HG03135 (cell line): ENCODE results near the gene YIPF1.

ENCODE experiments used
- ATAC-seq: cut with Tn5 transposase; IDR thresholded peaks from one replicate; pipeline ENCODE4 v1.9.1; 2021; ENCODE audit warnings: mild to moderate bottlenecking, moderate library complexity; ENCODE audit not compliant: unreplicated experiment

The YIPF1 gene

DNA sequence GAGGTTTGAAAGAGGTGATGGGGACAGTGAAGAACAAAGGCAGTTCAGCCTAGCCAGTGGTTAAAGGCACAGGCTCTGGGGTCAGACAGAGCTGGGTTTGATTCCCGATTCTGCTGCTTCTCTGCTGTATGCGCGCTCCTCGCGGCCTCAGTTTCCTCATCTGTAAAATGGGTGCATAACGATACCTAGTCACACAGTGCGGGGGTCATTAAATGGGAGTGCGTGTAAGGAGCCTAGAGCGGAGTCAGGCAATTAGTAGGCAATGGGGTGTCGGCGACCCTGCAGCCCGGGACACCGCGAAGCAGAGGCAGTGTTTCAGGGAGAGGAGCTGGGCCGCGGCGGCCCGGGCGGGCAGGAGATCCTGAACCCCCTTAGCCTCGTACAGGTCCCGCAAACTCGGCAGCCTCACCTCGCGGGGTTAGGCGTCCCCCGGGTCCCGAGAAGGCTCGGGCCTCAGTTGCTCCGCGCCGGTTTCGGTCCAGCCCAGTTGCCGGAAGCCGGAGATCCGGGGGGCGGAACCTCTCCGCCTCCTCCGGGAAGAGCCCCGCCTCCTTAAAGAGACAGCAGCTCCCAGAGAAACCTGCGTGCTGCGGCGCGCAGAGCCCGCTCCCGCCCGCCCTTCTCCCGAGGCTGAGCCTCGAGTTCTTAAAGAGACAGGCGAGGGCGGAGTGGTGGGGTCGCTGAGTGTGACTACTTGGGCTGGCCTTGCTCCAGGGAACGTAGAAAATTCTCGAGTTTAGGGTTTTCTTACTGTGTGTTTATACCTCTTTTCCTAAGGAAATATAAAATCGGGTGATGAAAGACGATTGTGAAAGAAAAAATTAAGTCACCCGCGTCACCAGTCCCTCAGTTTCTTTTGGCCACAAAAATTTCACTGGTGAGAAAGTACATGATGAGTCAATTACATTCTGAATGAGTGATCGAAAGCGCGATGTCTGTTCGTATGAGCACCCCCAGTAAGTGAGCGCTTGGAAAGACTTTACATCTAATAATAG is at the start of gene YIPF1:
Gene YIPF1 (minus strand): TSS at position 494 of the 995 bp plus-strand sequence. CDS start 860 bp downstream, outside the sequence.
- peak; percentile 91 for ATAC-seq

DNA sequence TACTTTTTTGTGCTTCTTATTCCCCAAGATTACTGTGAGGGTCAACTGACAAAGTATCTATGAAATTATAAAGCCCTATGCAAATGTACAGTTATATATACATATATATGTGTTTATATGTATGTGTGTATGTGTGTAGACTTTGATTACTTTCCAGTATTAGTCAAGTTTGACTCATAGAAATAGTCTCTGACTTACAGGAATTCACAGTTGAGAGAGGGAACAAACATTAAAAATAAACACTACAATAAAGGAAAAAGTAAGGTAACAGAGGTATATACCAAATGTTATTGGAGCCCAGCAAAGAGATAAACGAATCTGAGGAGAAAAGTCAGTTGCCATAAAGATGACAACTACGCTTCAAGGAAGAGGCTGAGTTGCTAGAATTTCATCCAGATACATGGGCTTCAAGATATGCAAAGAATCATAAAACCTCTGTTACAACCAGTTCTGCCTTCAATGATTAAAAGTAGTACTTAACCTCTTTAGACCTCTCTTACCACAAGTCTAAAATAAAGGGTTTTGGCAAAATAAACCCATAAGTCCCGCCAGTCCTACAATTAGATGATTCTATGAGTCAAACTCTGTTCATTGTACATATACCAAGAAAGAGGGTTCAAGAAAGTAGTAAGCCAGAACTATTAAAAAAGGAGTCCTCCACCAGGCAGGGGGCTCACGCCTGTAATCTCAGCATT is 48.7 kb upstream of the YIPF1 start:
- no peak for ATAC-seq

DNA sequence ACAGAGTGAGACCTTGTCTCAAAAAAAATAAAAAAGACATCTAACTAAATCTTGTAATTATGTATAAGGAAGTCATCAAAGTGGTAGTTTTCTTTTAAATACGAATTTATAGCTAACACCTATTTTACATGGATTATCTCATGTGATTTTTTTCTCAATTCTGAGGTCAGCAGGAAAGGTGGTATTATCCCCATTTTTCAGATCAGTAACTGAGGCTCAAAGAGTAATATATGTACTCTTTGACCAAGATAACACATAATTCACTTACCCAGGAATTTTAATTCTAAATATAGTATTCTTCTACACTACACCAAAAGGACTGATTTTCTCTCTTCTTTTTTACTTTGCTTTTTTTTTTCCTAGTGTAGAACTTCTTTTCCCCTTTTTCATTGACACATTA is 46.8 kb upstream of the YIPF1 start:
- ATAC-seq: no peak

DNA sequence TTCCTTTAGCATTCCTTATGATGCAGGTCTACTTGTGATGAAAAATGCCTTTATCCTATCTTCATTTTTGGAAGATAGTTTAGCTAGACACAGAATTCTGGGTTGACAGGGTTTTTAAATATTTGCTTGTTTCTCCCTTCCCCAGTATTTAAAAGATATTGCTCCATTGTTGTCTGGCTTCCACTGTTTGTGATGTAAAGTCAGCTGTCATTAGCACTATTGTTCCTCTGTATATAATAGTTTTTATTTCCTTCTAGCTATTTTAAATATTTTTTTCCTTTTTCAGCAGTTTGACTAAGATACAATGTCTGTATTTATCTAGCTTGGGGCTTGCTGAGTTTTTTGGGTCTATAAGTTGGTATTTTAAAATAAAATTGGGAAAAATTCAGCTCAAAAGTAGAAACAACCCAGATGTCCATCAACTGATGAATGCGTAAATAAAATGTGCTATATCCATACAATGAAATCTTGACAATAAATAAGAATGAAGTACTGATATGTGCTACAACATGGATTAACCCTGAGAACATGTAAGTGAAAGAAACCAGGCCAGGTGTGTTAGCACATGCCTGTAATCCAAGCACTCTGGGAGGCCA is 44.7 kb upstream of the YIPF1 start:
- no peak for ATAC-seq

DNA sequence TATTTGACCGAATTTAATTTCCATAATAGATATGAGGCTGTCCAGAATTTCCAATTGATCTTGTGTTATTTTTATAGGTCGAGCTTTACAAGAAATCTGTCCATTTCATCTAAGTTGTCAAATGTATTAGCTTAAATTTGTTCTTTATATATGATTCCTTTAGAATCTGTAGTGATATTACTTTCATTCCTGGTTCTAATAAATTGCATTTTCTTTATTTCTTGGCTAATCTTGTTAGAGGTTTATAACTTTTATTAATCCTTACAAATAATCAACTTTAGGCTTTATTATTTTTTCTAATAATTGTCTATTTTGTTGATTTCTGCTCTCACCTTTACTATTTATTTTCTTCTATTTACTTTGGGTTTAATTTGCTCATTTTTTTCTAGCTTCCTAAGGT is 41.9 kb upstream of the YIPF1 start:
- no peak for ATAC-seq

DNA sequence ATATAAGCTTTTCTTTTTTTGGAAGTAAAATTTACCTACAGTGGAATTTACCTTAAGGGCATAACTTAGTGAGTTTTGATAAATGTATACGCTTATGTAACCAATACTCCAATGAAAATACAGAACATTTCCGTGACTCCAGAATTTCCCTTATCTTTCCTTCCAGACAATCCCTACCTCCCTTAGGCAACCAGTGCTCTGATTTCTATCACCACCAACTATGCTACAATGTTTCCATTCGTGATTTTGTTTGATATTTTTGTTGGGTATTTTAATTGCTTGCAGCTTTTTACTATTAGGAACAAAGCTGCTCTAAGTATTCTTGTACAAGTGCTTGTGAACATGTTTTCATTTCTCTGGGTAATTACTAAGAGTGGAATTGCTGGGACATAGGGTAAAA is 41.3 kb upstream of the YIPF1 start:
- no peak for ATAC-seq

DNA sequence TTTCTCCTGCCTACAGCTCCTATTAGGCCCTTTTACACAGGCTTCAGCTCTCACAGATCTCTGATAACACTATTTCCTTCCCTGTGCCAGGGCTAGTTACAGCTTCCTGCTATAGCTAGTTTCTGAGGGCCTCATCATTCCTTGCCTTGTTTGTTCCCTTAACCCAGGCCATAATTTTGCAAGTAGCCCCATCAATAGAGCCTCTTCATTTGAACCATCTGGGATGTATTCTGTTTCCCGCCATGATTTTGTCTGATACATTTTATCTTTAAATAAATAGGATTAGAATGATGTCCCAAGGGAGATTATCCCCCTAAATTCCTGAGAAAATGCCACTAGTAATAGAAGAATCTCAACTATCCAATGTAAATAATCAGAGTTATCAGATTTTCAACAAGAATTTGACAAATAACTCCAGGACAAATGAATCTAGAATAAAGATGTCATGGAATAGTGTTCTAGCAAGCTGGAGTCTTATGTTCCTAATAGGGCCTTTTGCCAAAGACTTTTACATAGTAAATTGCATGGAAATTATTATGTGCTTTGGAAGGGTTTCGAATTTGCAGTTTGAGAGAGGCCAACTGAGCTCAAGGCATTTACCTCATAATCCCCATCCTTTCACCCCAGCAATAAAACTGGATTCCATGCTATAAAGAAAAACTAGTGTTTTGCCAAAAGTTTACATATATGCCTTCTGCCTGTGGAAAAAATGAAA is 39.8 kb upstream of the YIPF1 start:
- no peak for ATAC-seq

DNA sequence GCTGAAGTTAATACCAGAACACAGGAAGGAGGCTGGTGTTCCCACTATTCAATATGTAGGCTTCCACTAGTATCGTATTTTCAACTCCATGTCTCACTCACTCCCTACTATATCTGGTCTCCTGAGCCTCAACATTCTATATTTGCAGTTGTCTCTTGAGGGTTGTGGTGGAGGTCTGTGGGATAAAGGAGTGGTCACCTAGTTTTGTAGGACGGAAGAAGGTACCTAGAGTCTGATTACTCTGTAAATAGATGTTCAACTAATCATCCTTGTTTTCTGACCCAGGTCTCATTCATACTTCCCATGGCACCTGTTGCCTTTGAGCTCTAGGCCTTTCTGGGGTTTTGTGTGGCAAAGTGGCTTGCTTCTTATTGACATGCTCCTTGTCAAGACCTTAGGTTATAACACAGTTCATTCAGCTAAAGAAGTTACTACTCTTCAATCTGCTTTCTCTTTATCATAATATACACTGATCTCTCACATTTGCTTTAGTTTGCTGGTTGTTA is 37.8 kb upstream of the YIPF1 start:
- no peak for ATAC-seq

DNA sequence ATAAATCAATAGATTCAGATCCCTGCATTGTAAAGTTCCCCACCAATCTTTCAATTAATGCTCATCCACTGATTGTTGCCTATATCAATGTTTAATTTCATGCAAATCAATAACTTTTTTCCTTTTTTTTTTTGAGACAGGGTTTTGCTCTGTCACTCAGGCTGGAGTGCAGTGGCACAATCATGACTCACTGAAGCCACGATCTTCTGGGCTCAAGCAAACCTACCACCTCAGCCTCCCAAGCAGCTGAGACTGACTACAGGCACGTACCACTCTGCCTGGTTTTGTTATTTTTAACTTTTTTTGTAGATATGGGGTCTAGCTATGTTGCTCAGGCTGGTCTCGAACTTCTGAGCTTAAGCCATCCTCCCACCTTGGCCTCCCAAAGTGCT is 30.1 kb upstream of the YIPF1 start:
- ATAC-seq: no peak

DNA sequence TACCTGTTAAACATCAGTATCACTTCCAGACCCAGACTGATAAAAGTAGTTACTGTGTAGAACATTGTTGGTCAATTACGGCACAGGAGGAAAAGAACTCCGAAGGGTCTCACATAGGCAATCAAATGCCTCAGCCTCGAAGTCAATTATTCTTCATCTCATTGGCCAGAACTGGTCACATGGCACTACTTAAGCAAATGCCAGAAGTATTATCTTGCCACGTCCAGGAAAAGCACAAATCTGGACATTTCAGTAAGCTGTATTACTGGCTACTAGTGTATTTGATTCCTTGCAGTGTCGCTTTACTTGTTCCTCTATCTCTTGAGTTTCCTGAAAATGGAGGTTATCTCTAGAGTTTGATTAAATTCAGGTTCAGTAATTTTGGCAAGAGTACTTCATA is 28.7 kb upstream of the YIPF1 start:
- no peak for ATAC-seq

DNA sequence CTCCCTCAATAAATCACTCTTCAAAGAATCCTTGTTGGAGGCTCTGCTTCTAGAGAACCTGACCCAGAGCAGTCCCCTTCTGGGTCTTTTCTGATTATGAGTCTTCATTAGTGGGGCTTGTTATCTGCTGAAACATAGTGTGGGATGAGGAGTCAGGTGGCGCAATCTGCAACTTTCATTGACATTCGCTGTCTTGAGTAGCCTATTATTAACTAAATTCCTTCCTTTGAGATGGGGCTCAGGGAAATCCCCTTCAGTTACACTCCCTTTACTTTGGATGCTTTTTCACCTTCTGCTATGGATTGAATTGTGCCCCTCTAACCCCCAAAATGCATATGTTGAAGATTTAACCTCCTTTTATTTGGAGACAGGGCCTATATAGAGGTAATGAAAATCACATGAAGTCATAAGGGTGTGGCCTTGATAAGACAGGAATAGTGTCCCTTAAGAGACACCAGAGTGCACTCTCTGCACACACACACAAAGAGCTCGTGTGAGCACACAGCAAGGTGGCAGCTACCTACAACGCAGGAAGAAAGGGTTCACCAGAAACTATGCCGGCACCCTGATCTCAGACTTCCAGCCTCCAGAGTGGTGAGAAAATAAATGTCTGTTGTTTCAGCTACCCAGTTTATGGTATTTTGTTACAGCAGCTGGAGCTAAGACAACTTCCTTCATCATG is 23.9 kb upstream of the YIPF1 start:
- ATAC-seq: no peak

DNA sequence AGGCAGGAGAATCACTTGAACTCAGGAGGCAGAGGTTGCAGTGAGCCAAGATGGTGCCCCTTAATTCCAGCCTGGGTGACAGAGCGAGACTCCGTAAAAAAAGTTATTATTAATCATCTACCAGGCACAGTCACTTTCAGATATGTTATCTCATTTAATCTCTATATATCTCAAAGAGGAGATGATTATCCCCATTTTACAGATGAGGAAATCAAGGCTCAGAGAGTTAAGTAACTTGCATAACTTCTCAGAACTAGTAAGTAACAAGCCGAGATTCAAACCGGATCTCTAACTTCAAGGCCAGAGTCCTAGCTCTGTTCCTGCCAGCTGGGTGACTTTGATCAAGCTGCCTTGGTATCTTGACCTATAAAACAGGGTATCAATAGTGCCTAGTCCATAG is 21.8 kb upstream of the YIPF1 start:
- no peak for ATAC-seq

DNA sequence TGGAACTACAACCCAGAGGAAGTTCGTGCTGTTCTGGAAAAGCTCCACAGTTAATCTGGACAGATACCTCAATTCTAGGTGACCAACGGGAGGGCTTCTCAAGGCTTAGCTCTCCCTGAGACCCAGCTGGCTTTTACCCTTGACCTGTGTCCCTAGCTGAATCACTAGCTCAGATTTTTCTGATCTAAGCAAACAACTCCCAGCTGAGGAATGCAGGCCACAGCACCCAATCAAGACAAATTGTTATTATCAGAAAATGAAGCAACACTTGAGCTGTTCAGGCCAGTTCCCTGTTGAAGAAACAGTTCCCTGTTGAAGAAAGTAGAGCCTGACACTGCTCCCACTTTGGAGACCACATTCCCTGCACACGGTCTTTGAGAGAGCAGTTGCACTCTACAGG is 20.3 kb upstream of the YIPF1 start:
- no peak for ATAC-seq

DNA sequence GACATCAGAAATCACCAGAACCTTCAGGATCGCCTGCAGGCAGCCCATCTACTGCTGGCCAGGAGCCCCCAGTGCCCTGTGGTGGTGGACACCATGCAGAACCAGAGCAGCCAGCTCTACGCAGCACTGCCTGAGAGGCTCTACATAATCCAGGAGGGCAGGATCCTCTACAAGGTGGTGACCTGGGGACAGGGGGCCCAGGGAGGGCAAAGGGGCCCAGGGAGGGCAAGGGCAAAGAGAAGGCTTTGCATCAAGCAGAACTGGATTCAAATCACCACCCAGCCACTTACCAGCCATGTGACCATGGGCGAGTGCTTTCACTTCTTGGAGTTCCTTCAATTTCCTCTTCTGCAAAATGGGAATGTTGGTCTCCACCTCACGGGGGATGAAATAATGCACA is 16.5 kb upstream of the YIPF1 start:
- no peak for ATAC-seq

DNA sequence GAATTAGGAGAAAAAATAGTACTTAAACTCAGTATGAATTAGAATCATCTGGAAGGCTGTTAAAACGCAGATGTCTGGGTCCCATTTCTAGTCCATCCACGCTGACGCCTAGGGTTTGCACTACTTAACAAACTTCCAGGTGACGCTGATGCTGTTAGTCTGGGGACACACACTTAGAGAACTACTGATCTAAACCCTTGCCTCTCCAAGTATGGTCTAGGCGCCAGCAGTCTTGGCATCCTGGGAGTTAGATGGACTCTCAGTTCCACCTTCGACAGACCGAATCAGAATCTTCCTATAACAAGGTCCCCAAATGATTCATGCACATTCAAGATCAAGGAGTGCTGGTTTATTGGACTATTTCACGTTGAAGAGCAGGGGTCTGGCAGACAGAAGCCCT is 15.9 kb upstream of the YIPF1 start:
- ATAC-seq: no peak

DNA sequence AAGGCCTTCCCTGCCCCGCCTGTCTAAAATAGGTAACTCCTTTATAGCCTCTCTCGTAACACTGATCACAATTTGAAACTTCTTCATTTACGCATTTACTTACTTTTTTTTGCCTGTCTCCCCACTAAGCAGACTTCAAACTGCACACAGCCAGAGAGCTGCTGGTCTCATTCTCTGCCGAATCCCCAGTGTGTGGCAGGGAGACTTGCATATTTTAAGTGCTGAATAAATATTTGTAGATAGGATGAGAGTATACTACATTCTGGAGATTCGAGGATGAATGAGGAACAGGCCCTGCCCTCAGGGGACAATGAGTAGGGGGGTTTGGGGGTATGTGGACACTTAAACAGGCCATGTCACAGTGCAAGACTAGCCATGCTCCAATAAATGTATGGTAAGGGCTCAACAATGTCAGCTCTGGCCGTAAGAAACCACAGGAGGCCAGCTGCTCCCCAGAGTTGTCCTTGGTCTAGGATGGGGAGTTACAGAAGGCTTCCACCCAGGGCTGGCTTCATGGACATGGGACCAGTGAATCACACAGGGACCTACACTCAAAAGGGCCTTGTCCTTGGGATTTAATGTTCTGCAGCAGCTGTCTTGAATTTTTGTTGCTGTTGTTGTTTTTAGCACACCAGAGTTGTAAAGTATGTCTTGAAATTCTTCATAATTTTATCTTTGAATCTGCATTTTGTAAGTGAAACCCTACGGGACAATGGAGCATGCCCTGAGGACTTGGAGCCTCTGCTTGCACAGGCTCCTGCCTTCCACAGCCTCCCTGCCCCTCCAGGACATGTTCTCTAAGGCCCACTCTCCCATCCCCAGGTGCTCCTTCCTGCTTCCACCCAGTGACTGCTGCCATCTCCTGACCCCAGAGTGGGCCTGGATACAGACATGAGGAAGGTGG is 12.9 kb upstream of the YIPF1 start:
- no peak for ATAC-seq

DNA sequence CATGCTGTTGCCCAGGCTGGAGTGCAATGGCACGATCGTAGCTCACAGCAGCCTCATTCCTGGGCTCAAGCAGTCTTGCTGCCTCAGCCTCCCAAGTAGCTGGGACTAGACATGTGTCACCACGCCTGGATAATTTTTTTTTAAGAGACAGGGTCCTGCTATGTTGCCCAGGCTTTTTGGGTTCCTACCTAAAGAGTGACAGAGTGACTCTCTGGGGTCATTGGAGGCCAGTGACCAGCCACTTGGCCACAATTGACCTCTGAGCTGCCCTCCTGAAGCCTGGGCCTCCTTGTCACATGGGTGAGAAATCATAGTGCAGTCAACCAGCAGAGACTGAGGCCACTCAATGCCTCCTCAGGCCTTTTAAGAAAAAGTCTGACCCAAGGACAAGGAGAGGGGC is 10.1 kb upstream of the YIPF1 start:
- no peak for ATAC-seq

DNA sequence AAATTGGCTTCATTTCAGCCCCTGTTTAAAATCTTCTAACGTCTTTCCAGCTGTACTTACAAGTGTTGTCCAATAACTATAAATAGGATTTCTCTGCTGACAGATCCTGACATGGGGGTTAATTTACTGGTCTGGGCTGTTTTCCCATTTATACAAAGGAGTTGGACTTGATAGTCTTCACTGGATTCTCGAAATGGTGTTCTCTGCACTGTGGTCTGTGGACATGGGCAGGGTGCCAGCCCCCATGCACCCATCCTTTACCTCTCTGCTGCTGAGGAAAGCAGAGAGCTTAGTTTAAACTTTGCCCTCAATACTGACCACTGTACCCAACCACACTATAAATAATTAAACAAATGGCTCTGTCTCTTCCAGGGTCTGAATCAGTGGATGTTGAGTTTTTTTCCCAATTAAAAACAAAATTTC is 9.6 kb upstream of the YIPF1 start:
- ATAC-seq: no peak

DNA sequence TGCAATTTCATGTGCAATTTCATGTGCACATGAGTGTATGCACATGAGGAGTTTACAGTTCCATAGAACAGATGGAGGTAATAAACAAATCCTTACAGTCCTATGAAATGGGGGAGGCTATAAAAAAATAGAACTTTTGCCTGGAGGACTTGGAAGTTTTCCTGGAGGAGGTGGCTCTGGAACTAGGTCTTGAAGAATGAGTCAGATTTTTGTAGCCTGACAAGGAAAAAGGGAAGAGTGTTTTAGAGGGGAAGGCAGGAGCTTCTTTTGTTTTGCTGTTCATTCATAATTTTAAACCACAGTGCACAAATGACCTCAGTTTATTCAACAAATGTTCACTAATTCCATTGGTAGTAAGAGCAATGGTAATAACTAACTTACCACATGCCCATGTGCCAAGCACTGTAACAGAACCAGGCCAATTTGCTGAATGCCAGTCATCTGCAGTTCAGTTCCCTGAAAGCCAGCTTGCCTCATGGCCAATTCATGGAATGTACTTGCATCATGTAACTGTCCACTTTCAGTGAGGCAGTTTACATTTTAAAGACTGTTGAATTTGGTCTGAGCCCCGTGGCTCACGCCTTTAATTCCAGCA is 7.1 kb upstream of the YIPF1 start:
- no peak for ATAC-seq
